HepG2 (cell line): Measurements from ENCODE around the gene CAPN9. TPM values are rescaled to one million over a fixed set of nuclear protein-coding genes. Genes with fewer than 3 reads are reported as not detected.

Source experiments
- ATAC-seq: fragments of 200-7000 bp; cut with Tn5 transposase; 3 replicates; pipeline ENCODE4 v1.9.1; 2020; ENCODE audit warnings: mild to moderate bottlenecking, moderate library complexity
- BruUV-seq: library from RNA; stranded (reverse); fragments of 400-500 nt; replicated peaks from 2 replicates; lab custom pipeline; 2021; lab: Mats Ljungman, UMichigan
- CTCF ChIA-PET: fragments of 300-600 bp; formaldehyde crosslinking; extraction: SDS; loops from one replicate; lab custom pipeline; 2021; ENCODE audit warnings: low total read pairs, inconsistent platforms, low intra/inter-chr PET ratio; lab: Yijun Ruan, JAX
- POLR2A ChIA-PET: fragments of 350-600 bp; sonication (Branson Sonifier 250); formaldehyde crosslinking; loops from one replicate; lab custom pipeline; 2020; ENCODE audit warnings: antibody characterized with exemption, inconsistent platforms; lab: Yijun Ruan, JAX
- DNase-seq: peaks from one replicate; pipeline ENCODE4 v3.0.0-alpha.2; 2015; ENCODE audit warnings: low spot score
- FAIRE-seq: peaks from 3 replicates; lab custom pipeline; 2011; peaks lifted over from hg19 to GRCh38; lab: Jason Lieb, UNC
- H2AFZ ChIP-seq: one replicate; pipeline ENCODE4 v1.6.1; 2011; ENCODE audit warnings: low read length, inconsistent platforms
- H3K27ac ChIP-seq: fragments of 300-600 bp; 3 replicates; pipeline ENCODE4 v1.8.0; 2011; ENCODE audit warnings: mixed run types, mild to moderate bottlenecking, mixed read lengths, low read length, inconsistent platforms; ENCODE audit not compliant: insufficient read depth; ENCODE audit errors: extremely low read length
- H3K27me3 ChIP-seq, 2 experiments: fragments of 200-600 bp in 1 of 2; 2 replicates in 1 of 2; 3 replicates in 1 of 2; pipeline versions ENCODE4 v1.6.0 to v1.8.0; 2011; ENCODE audit warnings: low read length in 2 of 2, mild to moderate bottlenecking in 2 of 2, moderate library complexity in 2 of 2, inconsistent platforms in 1 of 2; ENCODE audit not compliant: insufficient read depth in 2 of 2, control insufficient read depth in 1 of 2
- H3K36me3 ChIP-seq, 2 experiments: fragments of 200-600 bp in 1 of 2; replicated peaks in 1 of 2; 2 replicates in 1 of 2; 3 replicates in 1 of 2; pipeline versions ENCODE4 v1.5.1 to v1.8.0; 2011; ENCODE audit warnings: low read length in 2 of 2, inconsistent platforms in 1 of 2; ENCODE audit not compliant: insufficient read depth in 2 of 2, control insufficient read depth in 1 of 2
- H3K4me1 ChIP-seq: 2 replicates; pipeline ENCODE4 v1.5.1; 2012; ENCODE audit warnings: low read length, inconsistent platforms; ENCODE audit not compliant: insufficient read depth
- H3K4me2 ChIP-seq: 2 replicates; pipeline ENCODE4 v1.6.0; 2011; ENCODE audit warnings: low read depth, low read length, inconsistent platforms
- H3K4me3 ChIP-seq, 3 experiments: fragments of 200-600 bp in 1 of 3; sonication (generic), shearing (Covaris generic) in 1 of 3; replicated peaks in 1 of 3; 2 replicates each; pipeline ENCODE4 v1.5.1; 2011 to 2016; ENCODE audit warnings: low read length in 3 of 3, inconsistent platforms in 2 of 3, low read depth in 2 of 3, mild to moderate bottlenecking in 2 of 3, control low read depth in 1 of 3, mixed read lengths in 1 of 3; ENCODE audit not compliant: insufficient read depth in 1 of 3
- H3K79me2 ChIP-seq: one replicate; pipeline ENCODE4 v1.6.1; 2011; ENCODE audit warnings: low read length, inconsistent platforms; ENCODE audit not compliant: insufficient read depth
- H3K9ac ChIP-seq: 2 replicates; pipeline ENCODE4 v1.6.0; 2011; ENCODE audit warnings: mild to moderate bottlenecking, low read depth, low read length, inconsistent platforms; ENCODE audit not compliant: insufficient read depth
- H3K9me3 ChIP-seq: 2 replicates; pipeline ENCODE4 v1.5.1; 2012; ENCODE audit warnings: mild to moderate bottlenecking, low read length
- H4K20me1 ChIP-seq: 2 replicates; pipeline ENCODE4 v1.6.0; 2011; ENCODE audit warnings: inconsistent platforms, mild to moderate bottlenecking, low read length, moderate library complexity; ENCODE audit not compliant: insufficient read depth
- HMGA1 ChIP-seq: sonication (generic); formaldehyde crosslinking; conservative IDR thresholded peaks from 2 replicates; pipeline ENCODE4 v1.4.0; 2020; ENCODE audit warnings: missing genetic modification reagents
- KLF9 ChIP-seq: IDR thresholded peaks from 2 replicates; pipeline ENCODE4 v1.6.1; 2016; ENCODE audit warnings: low read depth
- WIZ ChIP-seq: sonication (generic); formaldehyde crosslinking; IDR thresholded peaks from 2 replicates; pipeline ENCODE4 v1.5.1; 2020; ENCODE audit warnings: mild to moderate bottlenecking, missing genetic modification reagents
- YY1 ChIP-seq: IDR thresholded peaks from 2 replicates; pipeline ENCODE4 v1.6.1; 2011; ENCODE audit warnings: low read length, low read depth, moderate library complexity, mild to moderate bottlenecking; ENCODE audit not compliant: insufficient read depth, insufficient replicate concordance
- ZNF136 ChIP-seq: sonication (generic); formaldehyde crosslinking; IDR thresholded peaks from 2 replicates; pipeline ENCODE4 v1.8.1; 2022; ENCODE audit warnings: low read depth, mild to moderate bottlenecking, moderate library complexity, missing genetic modification reagents
- ZNF776 ChIP-seq: sonication (generic); formaldehyde crosslinking; IDR thresholded peaks from 2 replicates; pipeline ENCODE4 v1.4.0; 2020; ENCODE audit warnings: mild to moderate bottlenecking, missing genetic modification reagents
- WGBS: methylation state at CpG from one replicate; pipeline ENCODE4 v1.1.6; 2017; ENCODE audit warnings: low lambda C conversion rate; 5-methylcytosine and 5-hydroxymethylcytosine counted together
- in situ Hi-C: cut with HindIII; loops from 2 replicates; pipeline ENCODE4 v1.10.0; 2017; ENCODE audit warnings: low pct_unique_long_range_greater_than_20kb; ENCODE audit not compliant: extremely low pct_ligation_motif_present
- intact Hi-C: fragments of 100-400 bp; cut with micrococcal nuclease; formaldehyde crosslinking; loops from one replicate; pipeline ENCODE4 v1.10.0; 2022; ENCODE audit not compliant: unreplicated experiment
- polyA plus RNA-seq, 8 experiments: library from polyadenylated mRNA; depleted of rRNA in 3 of 8; stranded (reverse) in 7 of 8; unstranded in 1 of 8; fragments of >200 nt; fragmentation: Illumina TruSeq in 4 of 8; extraction: Trizol in 4 of 8; gene quantifications; 2 replicates each; pipeline versions ENCODE4 v1.2.1 to v1.2.3, GENCODE V29; 2011 to 2016; ENCODE audit warnings: low read depth in 4 of 8, missing spikeins in 1 of 8, mixed read lengths in 1 of 8; ENCODE audit not compliant: insufficient read depth in 1 of 8
- total RNA-seq, 5 experiments: library from RNA; depleted of rRNA; stranded (reverse); fragments of >200 nt; fragmentation: Illumina TruSeq; extraction: Trizol; gene quantifications; 2 replicates each; pipeline ENCODE4 v1.2.3, GENCODE V29; 2016; ENCODE audit warnings: low read depth in 1 of 5
- TF ChIP-seq, protein P1 (sequence below): sonication (generic); formaldehyde crosslinking; IDR thresholded peaks from 2 replicates; pipeline ENCODE4 v1.4.0; 2020; ENCODE audit warnings: missing genetic modification reagents, mild to moderate bottlenecking, borderline replicate concordance
- TF ChIP-seq, protein P2 (sequence below): sonication (generic); formaldehyde crosslinking; IDR thresholded peaks from 2 replicates; pipeline ENCODE4 v1.4.0; 2020; ENCODE audit warnings: missing genetic modification reagents, borderline replicate concordance
- TF ChIP-seq, protein P3 (sequence below): sonication (generic); formaldehyde crosslinking; IDR thresholded peaks from 2 replicates; pipeline ENCODE4 v1.8.0; 2022; ENCODE audit warnings: mild to moderate bottlenecking, missing genetic modification reagents; ENCODE audit not compliant: insufficient replicate concordance

The CAPN9 gene
- total and polyA plus RNA-seq, 2 of the 13 experiments (the other 11 are each of a cell fraction or from before 2014, with no cell fraction given) = 0.04 to 0.31 TPM

GRCh38 chr1:230806552-230806951 lies 59.4 kb downstream of the CAPN9 start:
- Histone ChIP-seq H3K27ac (no peak overlapping the region), H3K9ac (no peak overlapping the region), H3K4me3 (no peak overlapping the region), H2AFZ (no peak overlapping the region), H3K79me2 (no peaks in the 10 kb centered on the region), H3K9me3 (no peaks in the 10 kb centered on the region), H4K20me1 (no peaks in the 10 kb centered on the region), H3K27me3 (peaks cover 0 to 4% of the 10 kb centered on the region in 2 experiments; a peak in 3 of 5 replicates), H3K4me2 (no peak overlapping the region), H3K36me3 (no peaks in the 10 kb centered on the region), H3K4me1 (no peaks in the 10 kb centered on the region)
- no peak for DNase-seq
- in situ Hi-C loops = no loop called here
- no peak for ATAC-seq
- intact Hi-C loops = no loop called here
- ChIA-PET CTCF (no interaction called here), POLR2A (no interaction called here)
- 30% methylated on average over 2 of the region's 2 CpGs for WGBS
- no TSS peak for BruUV-seq
- TF ChIP-seq, protein P1, sequence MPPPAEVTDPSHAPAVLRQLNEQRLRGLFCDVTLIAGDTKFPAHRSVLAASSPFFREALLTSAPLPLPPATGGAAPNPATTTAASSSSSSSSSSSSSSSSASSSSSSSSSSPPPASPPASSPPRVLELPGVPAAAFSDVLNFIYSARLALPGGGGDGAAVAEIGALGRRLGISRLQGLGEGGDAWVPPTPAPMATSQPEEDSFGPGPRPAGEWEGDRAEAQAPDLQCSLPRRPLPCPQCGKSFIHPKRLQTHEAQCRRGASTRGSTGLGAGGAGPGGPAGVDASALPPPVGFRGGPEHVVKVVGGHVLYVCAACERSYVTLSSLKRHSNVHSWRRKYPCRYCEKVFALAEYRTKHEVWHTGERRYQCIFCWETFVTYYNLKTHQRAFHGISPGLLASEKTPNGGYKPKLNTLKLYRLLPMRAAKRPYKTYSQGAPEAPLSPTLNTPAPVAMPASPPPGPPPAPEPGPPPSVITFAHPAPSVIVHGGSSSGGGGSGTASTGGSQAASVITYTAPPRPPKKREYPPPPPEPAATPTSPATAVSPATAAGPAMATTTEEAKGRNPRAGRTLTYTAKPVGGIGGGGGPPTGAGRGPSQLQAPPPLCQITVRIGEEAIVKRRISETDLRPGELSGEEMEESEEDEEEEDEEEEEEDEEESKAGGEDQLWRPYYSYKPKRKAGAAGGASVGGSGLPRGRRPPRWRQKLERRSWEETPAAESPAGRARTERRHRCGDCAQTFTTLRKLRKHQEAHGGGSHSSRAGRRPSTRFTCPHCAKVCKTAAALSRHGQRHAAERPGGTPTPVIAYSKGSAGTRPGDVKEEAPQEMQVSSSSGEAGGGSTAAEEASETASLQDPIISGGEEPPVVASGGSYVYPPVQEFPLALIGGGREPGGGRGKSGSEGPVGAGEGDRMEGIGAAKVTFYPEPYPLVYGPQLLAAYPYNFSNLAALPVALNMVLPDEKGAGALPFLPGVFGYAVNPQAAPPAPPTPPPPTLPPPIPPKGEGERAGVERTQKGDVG = no peak
- no peak for TF ChIP-seq KLF9 (CRISPR knock-in tag)
- TF ChIP-seq ZNF136 (CRISPR knock-in tag) = no peak
- no peak for TF ChIP-seq ZNF776
- no peak for TF ChIP-seq YY1
- no peak for TF ChIP-seq WIZ (CRISPR knock-in tag)
- TF ChIP-seq, protein P2, sequence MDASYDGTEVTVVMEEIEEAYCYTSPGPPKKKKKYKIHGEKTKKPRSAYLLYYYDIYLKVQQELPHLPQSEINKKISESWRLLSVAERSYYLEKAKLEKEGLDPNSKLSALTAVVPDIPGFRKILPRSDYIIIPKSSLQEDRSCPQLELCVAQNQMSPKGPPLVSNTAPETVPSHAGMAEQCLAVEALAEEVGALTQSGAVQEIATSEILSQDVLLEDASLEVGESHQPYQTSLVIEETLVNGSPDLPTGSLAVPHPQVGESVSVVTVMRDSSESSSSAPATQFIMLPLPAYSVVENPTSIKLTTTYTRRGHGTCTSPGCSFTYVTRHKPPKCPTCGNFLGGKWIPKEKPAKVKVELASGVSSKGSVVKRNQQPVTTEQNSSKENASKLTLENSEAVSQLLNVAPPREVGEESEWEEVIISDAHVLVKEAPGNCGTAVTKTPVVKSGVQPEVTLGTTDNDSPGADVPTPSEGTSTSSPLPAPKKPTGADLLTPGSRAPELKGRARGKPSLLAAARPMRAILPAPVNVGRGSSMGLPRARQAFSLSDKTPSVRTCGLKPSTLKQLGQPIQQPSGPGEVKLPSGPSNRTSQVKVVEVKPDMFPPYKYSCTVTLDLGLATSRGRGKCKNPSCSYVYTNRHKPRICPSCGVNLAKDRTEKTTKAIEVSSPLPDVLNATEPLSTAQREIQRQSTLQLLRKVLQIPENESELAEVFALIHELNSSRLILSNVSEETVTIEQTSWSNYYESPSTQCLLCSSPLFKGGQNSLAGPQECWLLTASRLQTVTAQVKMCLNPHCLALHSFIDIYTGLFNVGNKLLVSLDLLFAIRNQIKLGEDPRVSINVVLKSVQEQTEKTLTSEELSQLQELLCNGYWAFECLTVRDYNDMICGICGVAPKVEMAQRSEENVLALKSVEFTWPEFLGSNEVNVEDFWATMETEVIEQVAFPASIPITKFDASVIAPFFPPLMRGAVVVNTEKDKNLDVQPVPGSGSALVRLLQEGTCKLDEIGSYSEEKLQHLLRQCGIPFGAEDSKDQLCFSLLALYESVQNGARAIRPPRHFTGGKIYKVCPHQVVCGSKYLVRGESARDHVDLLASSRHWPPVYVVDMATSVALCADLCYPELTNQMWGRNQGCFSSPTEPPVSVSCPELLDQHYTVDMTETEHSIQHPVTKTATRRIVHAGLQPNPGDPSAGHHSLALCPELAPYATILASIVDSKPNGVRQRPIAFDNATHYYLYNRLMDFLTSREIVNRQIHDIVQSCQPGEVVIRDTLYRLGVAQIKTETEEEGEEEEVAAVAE (CRISPR knock-in tag) = no peak
- TF ChIP-seq, protein P3, sequence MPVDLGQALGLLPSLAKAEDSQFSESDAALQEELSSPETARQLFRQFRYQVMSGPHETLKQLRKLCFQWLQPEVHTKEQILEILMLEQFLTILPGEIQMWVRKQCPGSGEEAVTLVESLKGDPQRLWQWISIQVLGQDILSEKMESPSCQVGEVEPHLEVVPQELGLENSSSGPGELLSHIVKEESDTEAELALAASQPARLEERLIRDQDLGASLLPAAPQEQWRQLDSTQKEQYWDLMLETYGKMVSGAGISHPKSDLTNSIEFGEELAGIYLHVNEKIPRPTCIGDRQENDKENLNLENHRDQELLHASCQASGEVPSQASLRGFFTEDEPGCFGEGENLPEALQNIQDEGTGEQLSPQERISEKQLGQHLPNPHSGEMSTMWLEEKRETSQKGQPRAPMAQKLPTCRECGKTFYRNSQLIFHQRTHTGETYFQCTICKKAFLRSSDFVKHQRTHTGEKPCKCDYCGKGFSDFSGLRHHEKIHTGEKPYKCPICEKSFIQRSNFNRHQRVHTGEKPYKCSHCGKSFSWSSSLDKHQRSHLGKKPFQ (CRISPR knock-in tag) = no peak
- no peak for TF ChIP-seq HMGA1 (CRISPR knock-in tag)
- no peak for FAIRE-seq
